Effector memory CD4-positive, alpha-beta T cell (primary cell): ENCODE results near the gene TP53RK.

Experiments used
- DNase-seq, 3 donors: peaks; one replicate each; pipeline ENCODE4 v3.0.0-alpha.2; 2020
- H3K27ac ChIP-seq: 2 replicates; pipeline ENCODE4 v1.7.0; 2013; ENCODE audit warnings: mild to moderate bottlenecking, low read length, moderate library complexity; ENCODE audit not compliant: insufficient read depth, poor library complexity, severe bottlenecking
- H3K27me3 ChIP-seq: replicated peaks from 2 replicates; pipeline ENCODE4 v1.7.0; 2013; ENCODE audit warnings: mild to moderate bottlenecking, low read length; ENCODE audit not compliant: insufficient read depth, control insufficient read depth, poor library complexity, severe bottlenecking
- H3K36me3 ChIP-seq: 2 replicates; pipeline ENCODE4 v1.7.0; 2013; ENCODE audit warnings: mild to moderate bottlenecking, low read length, moderate library complexity; ENCODE audit not compliant: control insufficient read depth, insufficient read depth
- H3K4me1 ChIP-seq: 2 replicates; pipeline ENCODE4 v1.7.0; 2013; ENCODE audit warnings: low read length, mild to moderate bottlenecking; ENCODE audit not compliant: control insufficient read depth, insufficient read depth, poor library complexity, severe bottlenecking
- H3K4me3 ChIP-seq: 2 replicates; pipeline ENCODE4 v1.7.0; 2013; ENCODE audit warnings: low read length, low read depth, mild to moderate bottlenecking; ENCODE audit not compliant: insufficient read depth, poor library complexity, severe bottlenecking
- H3K9me3 ChIP-seq: 2 replicates; pipeline ENCODE4 v1.7.0; 2013; ENCODE audit warnings: mild to moderate bottlenecking, low read length, moderate library complexity; ENCODE audit not compliant: control insufficient read depth

TP53RK gene

DNA sequence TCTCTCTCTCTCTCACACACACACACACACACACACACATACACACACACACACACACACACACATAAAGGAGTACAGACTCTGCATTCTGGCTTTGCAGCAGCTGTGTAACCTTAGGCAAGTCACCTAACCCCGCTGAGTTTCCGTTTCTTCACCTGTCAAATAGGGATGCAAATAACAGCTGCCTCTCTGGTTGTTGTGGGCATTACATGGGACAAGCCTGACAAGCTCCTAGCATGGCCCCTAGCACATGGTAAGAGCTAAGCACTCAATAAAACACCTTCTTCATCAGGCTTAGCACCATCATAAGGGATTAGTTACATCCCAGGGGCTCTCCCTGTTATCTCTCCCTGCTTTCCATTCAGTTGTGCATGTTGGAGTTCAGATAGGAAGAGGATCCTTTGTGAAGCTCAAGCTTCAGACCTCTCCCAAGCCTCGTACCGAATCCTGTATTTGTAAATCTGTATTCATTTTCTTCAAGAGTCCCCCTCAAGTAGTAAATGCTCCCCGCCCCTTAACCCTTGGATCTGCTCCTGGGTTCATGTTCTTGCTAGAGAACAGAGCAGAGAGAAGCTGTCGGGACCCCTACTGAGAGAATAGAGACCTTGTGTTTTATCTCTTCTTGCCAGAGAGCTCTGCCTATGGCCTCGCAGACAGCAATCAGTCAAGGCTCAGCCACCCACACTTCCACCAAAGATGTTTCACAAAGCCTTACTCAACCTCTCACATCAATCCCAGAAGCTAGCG is 40.2 kb downstream of the TP53RK start:
- Histone ChIP-seq H3K4me3 (no peak overlapping the region), H3K36me3 (no peaks in the 10 kb centered on the region), H3K9me3 (no peaks in the 10 kb centered on the region), H3K27ac (no peak overlapping the region), H3K27me3 (peaks cover 3% of the 10 kb centered on the region), H3K4me1 (no peaks in the 10 kb centered on the region)
- no peak for DNase-seq

DNA sequence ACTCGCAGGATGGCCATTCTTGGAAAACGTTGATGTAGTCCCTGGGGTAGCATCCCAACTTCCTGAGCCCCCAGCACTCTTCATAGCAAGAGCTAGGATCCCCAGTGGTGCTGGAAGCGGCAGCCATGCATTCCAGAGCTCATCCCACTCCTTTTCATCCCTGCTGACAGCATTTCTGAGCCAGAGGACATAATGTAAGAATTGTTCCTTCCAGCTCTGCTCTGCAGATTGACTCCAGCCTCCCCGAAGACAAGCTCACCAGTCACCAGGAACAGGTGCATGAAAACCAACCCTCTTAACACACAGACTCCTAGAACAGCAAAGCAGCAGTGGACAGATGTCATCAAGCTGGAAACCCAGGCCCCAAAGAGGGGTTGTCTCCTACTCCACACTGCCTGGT is 41.8 kb downstream of the TP53RK start:
- no peak overlapping the region for H3K4me3 ChIP-seq
- no peaks in the 10 kb centered on the region for H3K4me1 ChIP-seq
- no peaks in the 10 kb centered on the region for H3K9me3 ChIP-seq
- H3K27me3 ChIP-seq = peaks cover 3% of the 10 kb centered on the region
- no peak overlapping the region for H3K27ac ChIP-seq
- H3K36me3 ChIP-seq = no peaks in the 10 kb centered on the region
- DNase-seq = no peak

DNA sequence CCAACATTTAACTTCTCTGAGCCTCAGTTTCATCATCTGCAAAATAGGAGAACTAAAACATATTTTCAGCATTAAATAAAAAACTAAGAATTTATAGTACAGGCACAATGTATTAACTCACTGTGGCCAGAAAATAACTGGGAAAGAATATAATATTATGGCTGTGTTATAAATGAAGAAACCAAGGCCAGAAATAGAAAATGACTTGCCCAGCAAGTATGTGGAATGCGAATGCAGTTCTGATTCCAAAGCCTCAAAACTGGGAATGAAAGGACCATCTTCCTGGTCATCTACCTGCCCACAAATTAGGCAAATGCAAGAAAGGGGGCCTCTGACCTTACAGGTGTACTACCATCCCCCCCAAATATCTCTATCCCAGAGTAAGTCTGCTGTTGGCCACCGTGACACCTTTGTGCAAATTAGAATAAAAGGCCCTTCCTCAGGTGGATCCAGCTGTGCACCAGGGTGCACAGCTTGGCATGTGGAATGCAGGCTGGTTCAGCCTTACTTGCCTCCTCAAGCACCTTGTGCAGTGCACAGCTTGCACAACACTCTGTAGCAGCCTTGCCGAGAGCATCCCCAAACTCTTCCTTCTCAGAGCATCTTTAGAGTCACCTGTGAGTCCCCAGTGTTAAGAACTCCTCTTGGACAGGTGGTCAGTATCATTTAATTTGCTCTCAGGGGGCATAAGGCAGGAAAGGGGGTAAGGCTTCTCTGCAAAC is 42.4 kb downstream of the TP53RK start:
- Histone ChIP-seq H3K27ac (no peak overlapping the region), H3K27me3 (peaks cover 3% of the 10 kb centered on the region), H3K36me3 (no peaks in the 10 kb centered on the region), H3K4me1 (no peaks in the 10 kb centered on the region), H3K9me3 (no peaks in the 10 kb centered on the region), H3K4me3 (no peak overlapping the region)
- no peak for DNase-seq

DNA sequence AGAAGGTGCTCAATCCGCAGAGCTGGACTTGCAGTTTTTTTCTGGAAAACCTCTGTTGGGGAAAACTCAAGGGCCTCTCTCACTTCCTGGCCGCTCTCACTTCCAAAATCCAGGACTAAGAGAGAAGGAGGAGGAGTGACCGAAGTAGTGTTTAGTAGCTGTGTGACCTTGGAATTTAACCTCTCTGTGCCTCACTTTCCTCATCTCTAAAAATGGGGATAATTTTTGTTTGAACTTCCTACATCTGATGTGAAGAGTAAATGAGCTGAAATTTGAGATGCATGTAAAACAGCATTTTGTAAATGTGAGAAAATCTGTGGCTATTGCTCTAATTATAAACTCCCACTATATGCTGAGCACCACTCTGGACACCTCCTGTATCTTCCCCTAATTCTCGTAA is 43.1 kb downstream of the TP53RK start:
- Histone ChIP-seq H3K4me3 (no peak overlapping the region), H3K36me3 (no peaks in the 10 kb centered on the region), H3K9me3 (no peaks in the 10 kb centered on the region), H3K4me1 (no peaks in the 10 kb centered on the region), H3K27ac (no peak overlapping the region), H3K27me3 (no peaks in the 10 kb centered on the region)
- DNase-seq = no peak

DNA sequence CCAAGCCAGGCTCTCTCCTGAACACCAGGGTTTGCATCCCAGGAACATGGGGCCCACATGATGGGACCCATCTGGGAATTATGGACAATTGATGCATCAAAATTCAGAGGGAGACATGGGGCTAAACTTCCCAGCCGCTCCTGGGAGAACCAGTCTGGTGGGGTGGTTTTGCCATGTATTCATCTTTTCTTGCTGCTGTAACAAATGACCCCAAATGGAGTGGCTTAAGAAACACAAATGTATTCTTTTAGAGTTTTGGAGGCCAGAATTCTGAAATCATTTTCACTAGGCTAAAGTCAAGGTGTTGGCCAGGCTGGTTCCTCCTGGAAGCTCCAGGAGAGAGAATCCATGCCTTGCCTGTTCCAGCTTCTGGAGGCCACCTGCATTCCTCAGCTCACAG is 44.5 kb downstream of the TP53RK start:
- H3K27me3 ChIP-seq = no peaks in the 10 kb centered on the region
- no peaks in the 10 kb centered on the region for H3K36me3 ChIP-seq
- H3K4me1 ChIP-seq = no peaks in the 10 kb centered on the region
- no peak for DNase-seq
- H3K4me3 ChIP-seq = no peak overlapping the region
- H3K9me3 ChIP-seq = no peaks in the 10 kb centered on the region
- no peak overlapping the region for H3K27ac ChIP-seq

DNA sequence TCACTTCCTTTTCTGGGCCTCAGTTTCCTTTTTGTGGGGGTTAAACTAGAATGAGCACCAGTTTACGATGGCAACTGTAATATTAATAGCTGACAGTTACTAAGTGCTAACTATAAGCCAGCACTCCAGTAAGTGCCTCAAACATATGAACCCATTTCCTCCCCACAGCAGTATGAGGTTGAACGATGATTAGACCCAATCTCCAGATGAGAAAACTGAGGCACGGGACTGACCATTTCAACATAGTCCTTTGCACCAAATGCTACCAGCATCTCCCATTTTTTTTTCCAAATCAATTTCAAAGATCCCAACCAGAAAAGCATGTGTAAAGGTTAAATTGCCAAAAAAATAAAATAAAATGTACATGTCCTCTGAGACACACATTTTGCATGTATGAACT is 45.1 kb downstream of the TP53RK start:
- Histone ChIP-seq H3K27me3 (no peaks in the 10 kb centered on the region), H3K4me3 (no peak overlapping the region), H3K27ac (no peak overlapping the region), H3K36me3 (no peaks in the 10 kb centered on the region), H3K4me1 (no peaks in the 10 kb centered on the region), H3K9me3 (no peaks in the 10 kb centered on the region)
- DNase-seq = no peak

DNA sequence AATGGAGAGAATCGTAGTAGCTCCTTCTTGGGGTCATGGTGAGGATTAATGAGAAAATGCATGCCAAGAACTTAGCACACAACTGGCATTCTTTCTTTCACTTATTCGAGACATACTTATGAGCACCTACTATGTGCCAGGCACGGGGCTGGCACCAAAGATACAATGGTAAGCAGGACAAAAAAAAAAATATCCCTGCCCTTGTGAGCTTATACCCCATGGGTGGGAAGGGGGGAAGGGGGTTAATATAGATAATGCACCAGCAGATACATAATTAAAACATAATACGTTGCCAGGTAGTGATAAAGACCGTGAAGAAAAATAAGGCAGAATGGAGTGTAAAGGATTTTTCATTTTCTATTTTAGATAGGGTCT is 46.3 kb downstream of the TP53RK start:
- H3K4me3 ChIP-seq = no peak overlapping the region
- no peaks in the 10 kb centered on the region for H3K27me3 ChIP-seq
- H3K36me3 ChIP-seq = no peaks in the 10 kb centered on the region
- H3K27ac ChIP-seq = no peak overlapping the region
- H3K9me3 ChIP-seq = no peaks in the 10 kb centered on the region
- H3K4me1 ChIP-seq = no peaks in the 10 kb centered on the region
- DNase-seq = no peak

DNA sequence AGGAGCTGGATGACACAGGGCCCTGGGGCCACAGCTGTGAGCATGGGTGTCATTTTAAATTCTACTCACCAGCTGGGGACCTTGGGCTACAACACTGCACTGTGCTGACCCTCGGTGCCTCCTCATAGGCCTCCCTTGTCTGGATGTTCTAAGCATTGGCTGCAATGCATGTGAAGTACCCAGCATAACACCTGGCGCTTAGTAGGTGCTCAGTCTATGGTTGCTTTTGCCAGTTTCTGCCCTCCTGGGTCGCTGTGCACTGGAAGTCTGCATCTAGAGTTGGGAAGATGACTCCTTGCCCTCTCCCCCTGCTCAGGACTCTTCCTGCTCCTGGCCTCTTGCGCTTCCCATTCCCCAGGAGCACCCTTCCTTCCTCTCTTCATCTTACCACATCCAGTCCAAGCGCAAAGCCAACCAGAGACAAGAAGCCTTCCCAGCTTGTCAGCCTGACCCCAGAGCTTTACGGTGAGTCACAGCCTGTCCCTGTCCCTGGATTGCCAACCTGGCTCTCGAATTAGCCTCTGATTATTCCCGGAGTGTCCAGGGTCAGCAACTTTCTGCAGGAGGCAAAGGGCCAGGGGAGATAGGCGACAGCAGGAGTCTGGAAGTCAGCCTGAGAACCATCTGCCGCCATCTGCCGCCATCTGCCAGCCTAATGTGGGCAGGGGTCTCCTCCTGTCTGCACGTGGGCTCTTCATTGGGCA is 46.8 kb downstream of the TP53RK start:
- Histone ChIP-seq H3K4me1 (no peaks in the 10 kb centered on the region), H3K9me3 (no peaks in the 10 kb centered on the region), H3K27me3 (no peaks in the 10 kb centered on the region), H3K4me3 (no peak overlapping the region), H3K36me3 (no peaks in the 10 kb centered on the region), H3K27ac (no peak overlapping the region)
- no peak for DNase-seq

DNA sequence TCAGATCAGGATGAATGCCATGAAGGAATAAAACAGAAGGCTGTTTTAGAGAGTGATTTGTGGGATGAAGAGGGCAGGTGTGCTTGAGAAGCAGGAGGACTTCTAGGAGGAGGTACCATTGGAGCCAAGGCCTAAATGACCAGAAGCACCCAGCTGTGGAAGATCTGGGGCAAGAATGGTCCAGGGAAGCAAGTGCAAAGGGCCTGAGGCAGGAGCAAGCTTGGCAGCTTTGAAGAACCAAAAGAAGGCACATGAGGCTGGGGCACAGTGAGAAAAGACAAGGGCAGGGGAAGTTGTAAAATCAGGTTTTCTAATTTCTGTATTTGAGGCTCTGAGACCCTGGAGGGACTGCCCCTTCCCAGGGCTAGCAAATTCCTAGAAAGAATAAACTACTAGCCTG is 47.8 kb downstream of the TP53RK start:
- no peak overlapping the region for H3K4me3 ChIP-seq
- H3K36me3 ChIP-seq = no peaks in the 10 kb centered on the region
- DNase-seq = no peak
- H3K9me3 ChIP-seq = no peaks in the 10 kb centered on the region
- H3K27ac ChIP-seq = no peak overlapping the region
- no peaks in the 10 kb centered on the region for H3K4me1 ChIP-seq
- no peaks in the 10 kb centered on the region for H3K27me3 ChIP-seq
